Ishikawa (cell line): ENCODE data around the gene SKIC2.

Experiments used
- CEBPB ChIP-seq: IDR thresholded peaks from 2 replicates; pipeline ENCODE4 v1.6.1; 2012
- CREB1 ChIP-seq: IDR thresholded peaks from 2 replicates; pipeline ENCODE4 v1.6.1; 2012; ENCODE audit warnings: low read depth
- EGR1 ChIP-seq: IDR thresholded peaks from 2 replicates; pipeline ENCODE4 v1.6.1; 2012
- EP300 ChIP-seq: IDR thresholded peaks from 2 replicates; pipeline ENCODE4 v1.6.1; 2012; ENCODE audit warnings: borderline replicate concordance
- FOXM1 ChIP-seq: IDR thresholded peaks from 2 replicates; pipeline ENCODE4 v1.6.1; 2012; ENCODE audit warnings: low read depth, borderline replicate concordance
- MAX ChIP-seq: IDR thresholded peaks from 2 replicates; pipeline ENCODE4 v1.6.1; 2012
- NFIC ChIP-seq: IDR thresholded peaks from 2 replicates; pipeline ENCODE4 v1.6.1; 2012
- RAD21 ChIP-seq: IDR thresholded peaks from 2 replicates; pipeline ENCODE4 v1.6.1; 2012; ENCODE audit warnings: low read depth
- TAF1 ChIP-seq: IDR thresholded peaks from 2 replicates; pipeline ENCODE4 v1.6.1; 2012; ENCODE audit warnings: low read depth, mild to moderate bottlenecking
- TCF12 ChIP-seq: IDR thresholded peaks from 2 replicates; pipeline ENCODE4 v1.6.1; 2012; ENCODE audit warnings: low read depth
- TEAD4 ChIP-seq: IDR thresholded peaks from 2 replicates; pipeline ENCODE4 v1.6.1; 2012
- YY1 ChIP-seq: IDR thresholded peaks from 2 replicates; pipeline ENCODE4 v1.6.1; 2012; ENCODE audit warnings: low read depth
- ZBTB7A ChIP-seq: IDR thresholded peaks from 2 replicates; pipeline ENCODE4 v1.6.1; 2012; ENCODE audit warnings: low read depth
- TF ChIP-seq, protein P1 (sequence below): IDR thresholded peaks from 2 replicates; pipeline ENCODE4 v1.6.1; 2012
- TF ChIP-seq, protein P2 (sequence below): IDR thresholded peaks from 2 replicates; pipeline ENCODE4 v1.6.1; 2012; ENCODE audit warnings: low read depth, mild to moderate bottlenecking

Gene SKIC2

GRCh38 chr6:31968791-31969711, 10.1 kb downstream of the SKIC2 start:
- no peak for TF ChIP-seq ZBTB7A
- no peak for TF ChIP-seq CEBPB

DNA sequence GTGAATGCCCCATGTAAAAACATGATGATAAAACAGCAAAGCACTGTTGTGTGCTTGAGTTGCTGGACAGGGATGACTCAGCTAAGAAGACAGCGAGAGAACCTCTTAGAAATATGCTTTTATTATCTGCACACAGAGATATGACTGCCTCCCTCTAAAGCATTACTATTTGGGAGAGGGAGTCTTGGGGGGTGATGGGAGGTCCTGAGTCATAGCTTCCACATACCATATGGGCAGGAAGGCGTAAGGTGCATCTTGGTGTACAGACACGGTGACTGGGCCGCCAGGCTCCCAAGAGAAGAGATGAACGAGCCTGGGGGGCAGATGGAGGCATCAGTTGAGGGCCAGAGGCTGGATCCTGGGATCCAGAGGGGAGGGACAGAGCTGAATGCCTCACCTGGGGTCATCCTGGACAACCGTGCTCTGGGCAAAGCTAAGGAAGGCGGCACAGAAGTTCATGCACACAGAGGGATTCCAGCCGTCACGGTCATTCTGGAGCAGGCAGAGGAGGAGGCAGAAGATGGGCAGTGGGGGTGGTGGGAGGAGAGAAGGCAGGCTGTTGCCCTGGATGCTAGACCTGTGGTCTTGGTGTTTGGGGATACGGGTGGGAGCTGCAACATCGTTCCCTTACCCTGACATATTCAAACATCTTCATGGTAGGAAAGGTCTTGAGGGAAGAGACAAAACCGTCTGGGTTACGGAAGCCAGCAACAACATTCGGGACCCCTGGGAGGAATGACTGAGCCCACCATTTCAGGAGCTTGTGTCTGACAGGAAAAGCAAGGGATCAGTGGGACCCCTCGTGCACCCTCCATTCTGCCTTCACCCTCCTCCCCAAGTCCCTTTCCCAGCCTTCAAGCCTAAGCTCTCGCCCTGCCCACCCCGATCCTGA, 11.0 kb downstream of the SKIC2 start:
- TF ChIP-seq EP300 (no peak), TCF12 (no peak), CREB1 (no peak), YY1 (no peak), CEBPB (no peak), NFIC (no peak), RAD21 (no peak), EGR1 (no peak), TEAD4 (no peak), MAX (no peak), FOXM1 (no peak), TAF1 (no peak), ZBTB7A (no peak)
- TF ChIP-seq, protein P1, sequence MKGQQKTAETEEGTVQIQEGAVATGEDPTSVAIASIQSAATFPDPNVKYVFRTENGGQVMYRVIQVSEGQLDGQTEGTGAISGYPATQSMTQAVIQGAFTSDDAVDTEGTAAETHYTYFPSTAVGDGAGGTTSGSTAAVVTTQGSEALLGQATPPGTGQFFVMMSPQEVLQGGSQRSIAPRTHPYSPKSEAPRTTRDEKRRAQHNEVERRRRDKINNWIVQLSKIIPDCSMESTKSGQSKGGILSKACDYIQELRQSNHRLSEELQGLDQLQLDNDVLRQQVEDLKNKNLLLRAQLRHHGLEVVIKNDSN, result no peak
- TF ChIP-seq, protein P2, sequence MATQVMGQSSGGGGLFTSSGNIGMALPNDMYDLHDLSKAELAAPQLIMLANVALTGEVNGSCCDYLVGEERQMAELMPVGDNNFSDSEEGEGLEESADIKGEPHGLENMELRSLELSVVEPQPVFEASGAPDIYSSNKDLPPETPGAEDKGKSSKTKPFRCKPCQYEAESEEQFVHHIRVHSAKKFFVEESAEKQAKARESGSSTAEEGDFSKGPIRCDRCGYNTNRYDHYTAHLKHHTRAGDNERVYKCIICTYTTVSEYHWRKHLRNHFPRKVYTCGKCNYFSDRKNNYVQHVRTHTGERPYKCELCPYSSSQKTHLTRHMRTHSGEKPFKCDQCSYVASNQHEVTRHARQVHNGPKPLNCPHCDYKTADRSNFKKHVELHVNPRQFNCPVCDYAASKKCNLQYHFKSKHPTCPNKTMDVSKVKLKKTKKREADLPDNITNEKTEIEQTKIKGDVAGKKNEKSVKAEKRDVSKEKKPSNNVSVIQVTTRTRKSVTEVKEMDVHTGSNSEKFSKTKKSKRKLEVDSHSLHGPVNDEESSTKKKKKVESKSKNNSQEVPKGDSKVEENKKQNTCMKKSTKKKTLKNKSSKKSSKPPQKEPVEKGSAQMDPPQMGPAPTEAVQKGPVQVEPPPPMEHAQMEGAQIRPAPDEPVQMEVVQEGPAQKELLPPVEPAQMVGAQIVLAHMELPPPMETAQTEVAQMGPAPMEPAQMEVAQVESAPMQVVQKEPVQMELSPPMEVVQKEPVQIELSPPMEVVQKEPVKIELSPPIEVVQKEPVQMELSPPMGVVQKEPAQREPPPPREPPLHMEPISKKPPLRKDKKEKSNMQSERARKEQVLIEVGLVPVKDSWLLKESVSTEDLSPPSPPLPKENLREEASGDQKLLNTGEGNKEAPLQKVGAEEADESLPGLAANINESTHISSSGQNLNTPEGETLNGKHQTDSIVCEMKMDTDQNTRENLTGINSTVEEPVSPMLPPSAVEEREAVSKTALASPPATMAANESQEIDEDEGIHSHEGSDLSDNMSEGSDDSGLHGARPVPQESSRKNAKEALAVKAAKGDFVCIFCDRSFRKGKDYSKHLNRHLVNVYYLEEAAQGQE, result no peak

GRCh38 chr6:31970604-31971271, 11.8 kb downstream of the SKIC2 start:
- no peak for TF ChIP-seq EGR1
- no peak for TF ChIP-seq ZBTB7A
- no peak for TF ChIP-seq FOXM1
- TF ChIP-seq TCF12, result no peak
- TF ChIP-seq MAX, result no peak
- no peak for TF ChIP-seq NFIC
- no peak for TF ChIP-seq TAF1
- TF ChIP-seq, protein P2, result no peak

DNA sequence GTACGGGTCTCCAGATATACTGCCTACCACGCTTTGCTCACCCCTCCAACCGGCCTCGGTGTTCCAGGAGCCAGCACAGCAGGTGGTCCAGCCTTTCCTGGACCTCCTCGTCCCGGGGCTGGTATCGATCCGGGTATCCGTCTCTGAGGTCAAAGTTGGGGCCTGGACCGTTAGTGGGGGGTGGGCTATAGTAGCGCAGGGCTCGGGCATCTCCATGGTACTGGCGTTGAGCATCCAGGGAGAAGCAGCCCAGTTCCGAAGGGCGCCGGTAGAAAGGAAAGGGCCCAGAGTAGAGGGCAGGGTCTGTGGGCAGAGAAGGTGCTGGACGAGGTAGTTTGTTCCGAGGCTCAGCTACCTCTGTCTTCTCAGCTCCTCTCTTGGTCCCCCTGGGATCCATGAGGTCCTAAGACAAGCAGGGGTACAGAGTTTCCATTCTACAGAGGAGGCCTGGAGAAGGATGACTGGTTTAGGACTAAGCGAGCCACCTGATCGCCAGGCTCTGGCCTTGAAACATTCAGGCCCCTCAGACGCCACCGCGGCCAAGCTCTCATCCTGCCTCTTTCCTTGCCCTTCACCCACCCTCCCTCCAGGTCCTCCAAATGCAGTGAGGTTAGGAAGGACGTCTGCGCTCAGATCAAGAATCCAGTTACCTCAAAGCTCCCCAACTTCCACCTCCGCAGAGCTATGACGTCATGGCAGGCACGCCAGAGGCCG, 12.5 kb downstream of the SKIC2 start:
- TF ChIP-seq ZBTB7A (no peak), MAX (no peak), EP300 (no peak)

GRCh38 chr6:31971993-31972708, 13.2 kb downstream of the SKIC2 start, which contains the start of gene DXO:
Gene DXO, minus strand, starts transcription at chr6:31972138. Its CDS starts 463 bp downstream, at chr6:31971675.
- TF ChIP-seq, protein P2, result no peak
- TF ChIP-seq CEBPB (peak; percentile 75), TCF12 (peak; percentile 51), TEAD4 (peak; percentile 79), MAX (peak; percentile 88), YY1 (peak; percentile 25; the same call in 1 of the 2 replicates), ZBTB7A (no peak), RAD21 (no peak), FOXM1 (no peak), EGR1 (peak; percentile 34), TAF1 (no peak; the same call in 1 of the 2 replicates), EP300 (no peak), CREB1 (peak; percentile 98), NFIC (0 out of 2 replicates have a peak, but pooled peaks have one; percentile 4)
- TF ChIP-seq, protein P1, result peak; percentile 40; the same call in 1 of the 2 replicates
